ENCODE results near the gene OSER1. TPM values are rescaled to one million over a fixed set of nuclear protein-coding genes. Genes with fewer than 3 reads are reported as not detected.

The OSER1 gene
- total RNA-seq, 1 experiment from 2014 or later: 24.3 TPM

GRCh38 chr20:44254073-44254472 is 43.5 kb upstream of the OSER1 start (continued):
- no peak for TF ChIP-seq AR (CRISPR knock-in tag; IDR thresholded peaks at IDR 0.05)
- TF ChIP-seq GTF2I (CRISPR knock-in tag; conservative IDR thresholded peaks at IDR 0.05): no peak
- no peak for TF ChIP-seq ATF1 (CRISPR knock-in tag; IDR thresholded peaks at IDR 0.05)
- no peak for TF ChIP-seq ZSCAN18 (CRISPR knock-in tag; IDR thresholded peaks at IDR 0.05)
- TF ChIP-seq SMAD4 (CRISPR knock-in tag; IDR thresholded peaks at IDR 0.05): no peak
- TF ChIP-seq CDX4 (CRISPR knock-in tag; IDR thresholded peaks at IDR 0.05; ENCODE audit: borderline replicate concordance): no peak

GRCh38 chr20:44253528-44253927 is 43.0 kb upstream of the OSER1 start:
- CTCF ChIA-PET: interaction anchor here (0.5 to 4.3 kb wide), 10 partner anchors 11 to 413 kb away, joined by 3 to 25 read pairs (median 6); partner anchors contain the start of gene FITM2
- ATAC-seq: peak; percentile 82
- no peak for TF ChIP-seq FOXJ3 (CRISPR knock-in tag; IDR thresholded peaks at IDR 0.05; ENCODE audit: borderline replicate concordance)
- no peak for TF ChIP-seq GRHL2 (CRISPR knock-in tag; IDR thresholded peaks at IDR 0.05; ENCODE audit: insufficient replicate concordance, severe bottlenecking)
- no peak for TF ChIP-seq NFATC4 (CRISPR knock-in tag; IDR thresholded peaks at IDR 0.05)
- TF ChIP-seq ZNF232 (CRISPR knock-in tag; IDR thresholded peaks at IDR 0.05): no peak
- TF ChIP-seq AR (CRISPR knock-in tag; IDR thresholded peaks at IDR 0.05): no peak
- TF ChIP-seq SP1 (CRISPR knock-in tag; conservative IDR thresholded peaks at IDR 0.05): no peak
- no peak for TF ChIP-seq GABPB1 (CRISPR knock-in tag; IDR thresholded peaks at IDR 0.05)
- TF ChIP-seq CDX4 (CRISPR knock-in tag; IDR thresholded peaks at IDR 0.05; ENCODE audit: borderline replicate concordance): no peak
- TF ChIP-seq ZNF425 (CRISPR knock-in tag; conservative IDR thresholded peaks at IDR 0.05): no peak
- no peak for TF ChIP-seq NR1H2 (CRISPR knock-in tag; IDR thresholded peaks at IDR 0.05)
- TF ChIP-seq CREB1 (CRISPR knock-in tag; IDR thresholded peaks at IDR 0.05): no peak
- TF ChIP-seq FOXP1 (CRISPR knock-in tag; IDR thresholded peaks at IDR 0.05; ENCODE audit: borderline replicate concordance): no peak
- TF ChIP-seq JUN (CRISPR knock-in tag; IDR thresholded peaks at IDR 0.05): no peak
- TF ChIP-seq RORB (CRISPR knock-in tag; IDR thresholded peaks at IDR 0.05): no peak
- no peak for TF ChIP-seq ATF2 (CRISPR knock-in tag; IDR thresholded peaks at IDR 0.05; ENCODE audit: borderline replicate concordance, low read depth)
- TF ChIP-seq ZNF281 (CRISPR knock-in tag; IDR thresholded peaks at IDR 0.05): no peak
- no peak for TF ChIP-seq IRF2 (CRISPR knock-in tag; IDR thresholded peaks at IDR 0.05; ENCODE audit: borderline replicate concordance, low read depth)

More at GRCh38 chr20:44253528-44253927, 43.0 kb upstream of the OSER1 start:
- H3K27ac Mint-ChIP-seq: no peak overlapping the region
- DNase-seq (ENCODE audit: low spot score): peak; percentile 22
- peaks cover 6% of the 10 kb centered on the region for H3K4me1 Mint-ChIP-seq
- H3K36me3 Mint-ChIP-seq: no peaks in the 10 kb centered on the region
- POLR2A ChIA-PET: no interaction called here
- no peaks in the 10 kb centered on the region for H3K9me3 Mint-ChIP-seq
- H3K27me3 Mint-ChIP-seq (ENCODE audit: low read depth): no peaks in the 10 kb centered on the region
- no peak overlapping the region for H3K4me3 Mint-ChIP-seq
